Right forelimb (tissue), 1 donor: ENCODE data around the gene PPIP5K2.
"Not testable (repeated sequence)": the region's sequence is repeated elsewhere in the genome, so short reads cannot be mapped to it uniquely, and the experiment has no call there.

ENCODE experiments used
- DNase-seq: peaks from one replicate; pipeline ENCODE4 v3.0.0-alpha.2; 2018

The PPIP5K2 gene

DNA sequence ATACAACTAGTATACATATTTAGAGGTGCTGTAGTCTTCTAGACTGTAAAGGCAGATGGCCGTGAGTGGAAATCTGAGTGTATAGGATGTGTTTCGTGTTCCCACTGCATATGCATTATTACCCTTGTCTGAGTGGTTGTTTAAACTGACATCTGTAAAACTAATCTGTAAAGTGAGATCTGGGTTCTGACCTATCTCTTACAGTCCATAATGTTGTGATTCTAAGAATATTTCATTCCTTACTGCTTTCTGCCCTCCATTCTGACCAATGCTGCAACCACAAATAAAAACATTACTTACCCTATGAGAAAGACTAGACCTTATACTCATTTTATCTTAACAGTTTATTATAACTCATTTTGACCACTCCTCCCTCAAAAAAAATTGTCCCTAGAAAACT lies 90.9 kb downstream of the PPIP5K2 start:
- DNase-seq = no peak

DNA sequence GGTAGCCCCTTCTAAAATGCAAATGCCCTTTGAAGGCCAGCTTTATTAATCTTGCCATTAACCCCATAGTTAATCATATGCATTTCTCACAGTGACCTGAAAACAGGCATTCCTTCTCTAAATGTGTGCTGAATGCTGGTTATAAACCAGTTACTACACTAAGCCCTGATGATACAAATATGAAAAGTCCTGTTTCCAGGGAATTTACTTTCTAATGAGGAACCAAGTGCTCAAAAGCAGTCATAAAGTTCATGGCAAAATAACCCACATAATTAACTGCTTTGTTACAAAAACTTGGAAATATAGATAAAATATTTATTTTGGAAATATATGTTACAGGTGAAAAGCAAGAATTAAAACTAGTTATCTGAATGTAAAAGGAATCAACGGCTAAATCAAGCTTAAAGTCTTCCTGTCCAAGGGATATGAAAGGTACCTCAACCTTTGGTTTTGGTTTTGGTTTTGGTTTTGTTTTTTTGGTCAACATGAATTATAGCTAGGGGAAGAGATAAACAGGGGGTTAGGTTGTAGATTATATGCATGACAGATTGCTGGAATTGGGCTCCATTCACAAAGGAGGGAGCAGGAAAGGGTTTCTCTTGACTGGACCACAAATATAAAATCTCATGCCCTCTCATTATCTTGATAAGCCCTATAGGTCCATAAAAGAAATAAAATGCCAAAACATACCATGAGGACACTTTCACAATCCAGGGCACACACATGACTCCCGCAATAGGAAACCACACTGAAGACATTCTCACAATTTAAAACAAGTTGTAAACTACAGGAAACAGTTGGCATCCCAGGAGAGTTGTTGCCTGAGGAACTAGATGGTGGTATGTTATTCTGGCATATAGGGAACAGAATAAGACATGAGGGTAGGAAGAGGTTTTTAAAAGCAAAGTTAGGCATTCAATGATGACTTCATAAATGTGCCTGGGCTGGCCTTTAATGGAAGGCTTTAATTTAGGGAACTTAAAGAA lies 91.8 kb downstream of the PPIP5K2 start:
- no peak for DNase-seq

DNA sequence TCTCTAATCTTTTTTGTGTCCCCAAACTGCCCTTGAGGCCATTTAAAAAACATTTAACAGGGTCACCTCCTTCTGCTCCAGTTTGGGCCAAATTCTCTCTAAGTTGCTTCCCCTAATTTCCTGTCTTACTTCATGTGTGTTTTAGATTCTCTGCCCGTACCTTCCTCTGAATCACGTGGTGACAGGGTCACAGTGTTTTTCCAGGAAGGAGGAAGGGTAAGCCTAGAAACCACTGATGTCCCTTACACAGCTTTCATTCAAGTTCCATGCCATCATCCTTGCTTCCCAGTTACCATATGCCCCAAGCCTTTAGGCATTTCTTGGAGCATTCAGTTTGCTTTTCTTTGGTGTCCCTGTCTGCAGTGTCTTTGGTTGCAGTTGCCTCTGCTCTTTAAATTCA lies 96.0 kb downstream of the PPIP5K2 start:
- DNase-seq = no peak

DNA sequence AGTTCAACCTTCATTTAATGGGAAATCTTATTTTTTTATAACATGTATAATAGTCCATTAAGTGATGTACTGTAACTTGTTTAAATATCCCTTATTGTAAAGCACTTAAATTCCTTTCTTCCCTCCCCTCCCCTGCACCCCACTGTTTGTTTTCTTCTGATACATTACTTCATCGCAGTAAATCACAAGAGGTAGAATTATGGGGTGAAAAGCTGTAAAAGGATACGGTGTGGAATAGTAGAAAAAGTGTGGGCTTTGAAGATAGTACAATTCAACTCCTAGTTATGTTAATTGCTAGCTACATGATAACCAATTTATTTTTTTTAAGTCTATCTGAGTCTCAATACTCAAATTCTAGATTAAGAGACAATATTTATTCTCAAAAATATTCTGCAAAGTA lies 96.6 kb downstream of the PPIP5K2 start:
- DNase-seq = no peak

DNA sequence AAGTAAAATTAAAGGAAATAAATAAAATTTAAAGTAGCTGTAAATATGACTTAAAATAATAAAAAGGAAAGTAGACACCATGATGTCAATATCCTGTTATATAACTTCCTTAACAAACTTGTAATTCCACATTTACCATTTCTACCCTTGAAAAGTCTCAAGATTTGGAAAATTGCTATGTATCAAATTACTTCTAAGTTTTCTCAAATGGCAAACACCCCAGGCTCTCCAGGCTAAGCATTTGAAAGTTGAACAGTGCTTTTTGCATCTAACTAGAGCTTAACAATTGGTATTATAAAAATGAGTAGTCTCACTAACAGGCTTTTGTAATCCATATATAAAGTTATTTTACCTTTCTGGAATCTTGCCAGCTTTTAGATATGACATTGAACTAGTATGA lies 97.0 kb downstream of the PPIP5K2 start:
- no peak for DNase-seq

DNA sequence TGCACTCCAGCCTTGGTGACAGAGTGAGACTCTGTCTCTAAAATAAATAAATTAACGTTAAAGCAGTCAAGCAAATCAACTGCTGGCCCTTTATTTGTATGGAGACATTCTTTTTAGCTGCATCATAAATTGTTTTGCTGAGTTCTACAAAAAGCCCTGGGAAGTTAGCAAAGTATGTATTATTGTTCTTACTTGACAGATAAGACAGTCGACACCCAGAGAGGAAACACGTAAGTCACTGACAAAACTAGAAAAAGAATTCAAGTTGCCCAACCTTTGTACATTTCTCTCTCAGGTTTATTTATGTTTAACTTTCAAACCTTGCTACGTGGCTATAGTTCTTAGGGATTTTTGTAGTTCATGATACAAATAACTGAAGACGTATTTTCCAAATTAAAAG lies 98.1 kb downstream of the PPIP5K2 start:
- DNase-seq = no peak

DNA sequence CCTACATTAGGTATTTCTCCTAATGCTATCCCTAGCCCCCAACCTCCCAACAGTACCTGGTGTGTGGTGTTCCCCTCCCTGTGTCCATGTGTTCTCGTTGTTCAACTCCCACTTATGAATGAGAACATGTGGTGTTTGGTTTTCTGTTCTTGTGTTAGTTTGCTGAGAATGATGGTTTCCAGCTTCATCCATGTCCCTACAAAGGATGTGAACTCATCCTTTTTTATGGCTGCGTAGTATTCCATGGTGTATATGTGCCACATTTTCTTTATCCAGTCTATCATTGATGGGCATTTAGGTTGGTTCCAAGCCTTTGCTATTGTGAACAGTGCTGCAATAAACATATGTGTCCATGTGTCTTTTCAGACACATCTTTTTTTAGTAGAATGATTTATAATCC lies 99.0 kb downstream of the PPIP5K2 start:
- DNase-seq = not testable (repeated sequence)

DNA sequence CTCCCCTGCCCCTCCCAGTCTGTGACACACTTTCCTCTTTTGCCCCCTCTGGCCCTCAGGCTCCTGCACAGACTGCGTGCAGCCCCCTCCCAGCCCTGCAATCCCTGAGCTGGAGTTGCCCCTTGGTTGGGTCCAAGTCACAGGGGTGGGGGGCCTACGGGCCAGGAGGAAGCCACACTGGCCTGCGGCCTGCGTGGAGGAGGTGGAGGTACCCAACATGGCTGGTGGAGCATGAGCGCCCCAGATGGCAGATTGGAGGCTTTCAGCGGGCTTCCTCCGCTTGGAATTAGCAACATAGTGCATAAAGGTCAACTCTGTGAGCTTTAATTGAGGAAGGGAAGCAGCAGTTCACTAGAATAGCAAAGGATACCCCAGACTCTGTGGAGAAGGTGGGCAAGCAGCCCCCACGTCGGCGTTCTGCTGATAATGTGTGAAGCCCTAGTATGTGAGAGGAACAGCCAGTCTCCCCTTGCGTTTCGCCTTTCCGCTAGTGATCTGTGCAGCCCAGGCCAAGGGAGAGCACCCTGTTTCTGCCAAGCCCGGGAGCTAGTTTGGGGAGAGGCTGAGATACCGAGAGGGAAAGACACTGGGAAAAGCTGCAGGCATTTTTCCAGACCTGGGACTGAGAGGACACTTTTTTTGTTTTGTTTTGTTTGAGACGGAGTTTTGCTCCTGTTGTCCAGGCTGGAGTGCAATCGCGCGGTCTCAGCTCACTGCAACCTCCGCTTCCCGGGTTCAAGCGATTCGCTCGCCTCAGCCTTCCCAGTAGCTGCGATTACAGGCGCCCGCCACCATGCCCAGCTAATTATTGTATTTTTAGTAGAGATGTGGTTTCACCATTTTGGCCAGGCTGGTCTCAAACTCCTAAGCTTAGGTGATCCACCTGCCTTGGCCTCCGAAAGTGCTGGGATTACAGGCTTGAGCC lies 103.2 kb downstream of the PPIP5K2 start:
- DNase-seq = no peak

DNA sequence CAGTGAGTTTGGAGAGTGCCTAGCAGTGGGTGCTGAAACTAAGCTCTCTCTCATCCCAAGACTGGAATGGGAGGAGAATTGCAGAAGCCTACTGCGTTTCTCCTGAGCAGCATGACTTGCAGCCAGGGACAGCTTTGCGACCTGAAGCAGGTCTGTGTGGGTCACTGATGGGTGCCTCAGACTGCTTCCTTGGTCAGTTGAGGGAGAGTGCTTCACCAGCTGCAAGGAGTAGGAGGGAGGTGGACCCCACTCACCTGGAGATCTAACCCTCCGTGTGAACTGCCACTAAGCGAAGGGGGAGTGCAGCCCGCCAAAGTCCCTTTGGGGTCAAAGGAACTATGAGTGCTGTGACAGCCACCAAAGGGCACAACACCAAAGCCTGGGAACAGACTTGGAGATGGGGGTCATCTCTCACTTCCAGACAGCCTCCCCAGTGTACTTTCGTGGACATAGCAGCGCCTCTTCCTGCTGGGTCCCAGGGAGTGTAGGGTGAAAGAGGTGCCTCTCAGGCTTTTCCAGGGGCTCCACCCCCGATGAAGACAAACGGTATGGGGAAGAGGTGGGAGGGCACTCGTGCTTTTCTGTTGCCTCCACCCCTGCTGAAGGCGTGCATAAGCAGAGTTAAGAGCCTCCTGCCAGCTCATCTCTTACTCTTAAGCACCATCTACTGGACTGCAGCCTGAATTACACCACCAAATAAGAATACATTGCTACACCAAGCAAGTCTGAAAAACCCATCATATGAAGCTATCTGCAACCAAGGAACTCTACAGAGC lies 104.2 kb downstream of the PPIP5K2 start:
- DNase-seq = no peak

DNA sequence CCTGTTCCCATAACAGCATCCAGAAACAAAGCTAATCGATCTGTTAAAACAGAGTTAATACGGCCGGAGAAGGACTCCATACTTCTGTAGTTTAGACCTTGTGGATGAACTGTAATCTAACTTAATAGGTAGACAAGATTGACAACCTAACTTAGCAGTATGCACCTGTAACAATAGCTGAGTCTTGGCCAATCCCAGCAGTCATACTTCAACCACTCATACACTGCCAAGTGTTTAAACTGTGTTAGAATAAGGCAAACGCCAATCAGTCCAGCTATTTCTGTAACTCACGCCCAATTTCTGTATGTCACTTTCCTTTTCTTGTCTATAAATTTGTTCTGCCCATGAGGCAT lies 104.8 kb downstream of the PPIP5K2 start:
- no peak for DNase-seq

DNA sequence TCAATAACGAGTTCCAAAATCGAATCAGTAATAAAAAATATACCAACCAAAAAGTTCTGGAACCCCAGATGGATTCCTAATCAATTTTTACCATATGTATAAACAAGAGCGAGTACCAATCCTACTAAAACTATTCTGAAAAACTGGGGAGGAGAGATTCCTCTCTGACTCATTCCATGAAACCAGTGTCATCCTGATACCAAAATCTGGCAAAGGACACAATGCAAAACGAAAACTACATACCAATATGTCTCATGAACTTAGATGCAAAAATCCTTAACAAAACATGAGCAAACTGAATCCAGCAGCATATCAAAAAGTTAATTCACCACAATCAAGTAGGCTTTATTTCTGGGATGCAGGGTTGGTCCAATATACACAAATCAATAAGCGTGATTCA lies 108.0 kb downstream of the PPIP5K2 start:
- DNase-seq = no peak

DNA sequence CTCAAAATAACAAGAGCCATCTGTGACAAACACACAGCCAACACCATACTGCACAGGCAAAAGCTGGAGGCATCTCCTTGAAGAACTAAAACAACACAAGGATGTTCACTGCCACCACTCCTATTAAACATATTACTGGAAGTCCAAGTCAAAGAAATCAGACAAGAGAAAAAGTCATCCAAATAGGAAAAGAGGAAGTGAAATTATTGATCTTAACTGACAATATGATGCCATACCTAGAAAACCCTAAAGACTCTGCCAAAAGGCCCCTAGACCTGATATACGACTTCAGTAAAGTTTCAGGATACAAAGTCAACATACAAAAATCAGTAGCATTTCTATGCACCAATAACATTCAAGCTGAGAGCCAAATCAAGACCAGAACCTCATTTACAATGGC lies 108.5 kb downstream of the PPIP5K2 start:
- no peak for DNase-seq

DNA sequence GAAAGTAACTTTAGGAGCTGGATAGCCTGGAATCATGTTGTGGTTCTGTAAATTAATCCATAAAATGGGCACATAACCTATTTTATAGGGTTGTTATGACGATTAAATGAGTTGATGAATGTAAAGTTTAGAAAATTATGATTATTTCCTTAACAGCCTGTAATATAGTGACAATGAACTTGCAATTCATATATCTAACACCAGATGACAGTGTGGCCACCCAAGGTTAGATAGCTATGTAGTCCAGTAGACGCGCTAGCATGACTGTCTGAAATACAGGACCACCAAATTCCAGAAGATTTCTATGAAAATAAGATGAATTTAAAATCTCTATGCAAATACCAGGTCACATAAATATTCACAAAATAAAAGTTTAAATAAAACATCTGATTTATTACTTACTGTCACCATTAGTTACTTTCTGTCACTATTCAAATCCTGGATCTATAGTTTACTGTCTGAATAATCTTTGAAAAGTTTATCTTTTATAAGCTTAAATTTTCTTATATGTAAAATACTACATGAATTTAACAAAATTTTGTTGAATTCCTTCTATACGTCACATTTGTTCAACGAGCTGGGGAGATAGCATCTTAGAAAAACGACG lies 112.4 kb downstream of the PPIP5K2 start:
- no peak for DNase-seq

DNA sequence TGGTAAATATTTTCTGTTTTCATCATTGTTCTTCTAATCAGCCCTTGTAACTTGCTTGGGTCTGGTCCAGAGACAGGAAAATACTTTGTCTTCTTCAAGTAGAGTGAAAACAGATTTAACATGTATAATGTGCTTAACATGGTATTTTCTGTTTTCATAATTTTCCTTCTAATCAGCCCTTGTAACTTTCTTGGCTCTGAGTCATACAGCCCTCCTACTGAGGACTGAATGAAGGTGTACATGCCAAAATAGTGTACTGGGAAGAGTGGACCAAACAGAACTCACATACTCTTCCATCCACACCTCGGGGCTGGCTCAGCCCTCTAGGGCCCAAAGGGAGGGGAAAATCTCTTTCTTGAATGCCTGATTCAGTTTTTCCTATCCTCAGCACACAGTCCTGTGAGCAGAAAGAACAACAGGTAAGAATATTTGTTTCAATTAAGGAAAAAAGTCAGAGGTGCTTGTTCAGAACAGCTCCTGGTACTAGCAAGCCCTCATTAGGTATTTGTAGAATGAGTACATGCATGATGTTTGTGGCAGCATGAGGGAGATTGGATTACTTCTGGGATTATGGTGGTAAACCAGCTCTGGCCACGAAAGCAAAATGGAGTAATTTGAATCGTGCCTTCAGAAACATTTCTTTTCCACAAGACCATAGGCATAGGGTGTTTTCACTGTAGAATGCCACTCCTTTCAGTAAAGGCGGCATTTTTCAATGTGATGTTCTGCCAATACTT lies 114.3 kb downstream of the PPIP5K2 start:
- DNase-seq = no peak

DNA sequence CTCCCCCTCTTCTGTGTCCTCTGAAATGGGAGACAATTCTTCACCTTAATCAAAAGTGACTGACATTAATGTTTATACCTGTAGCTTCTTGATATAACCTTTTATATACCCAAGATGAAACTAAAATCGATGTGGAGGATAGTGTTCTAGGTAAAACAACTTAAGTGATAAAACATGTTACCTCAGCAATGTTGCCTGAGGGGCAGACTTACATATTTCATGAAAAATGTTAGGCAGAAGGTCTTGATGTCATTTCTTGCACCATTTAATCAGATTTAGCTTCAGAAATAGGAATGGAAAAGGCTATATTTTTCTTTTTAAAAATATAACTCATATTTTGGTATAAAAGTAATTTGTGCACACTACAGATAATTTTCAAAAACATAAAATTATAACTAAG lies 115.8 kb downstream of the PPIP5K2 start:
- DNase-seq = no peak

DNA sequence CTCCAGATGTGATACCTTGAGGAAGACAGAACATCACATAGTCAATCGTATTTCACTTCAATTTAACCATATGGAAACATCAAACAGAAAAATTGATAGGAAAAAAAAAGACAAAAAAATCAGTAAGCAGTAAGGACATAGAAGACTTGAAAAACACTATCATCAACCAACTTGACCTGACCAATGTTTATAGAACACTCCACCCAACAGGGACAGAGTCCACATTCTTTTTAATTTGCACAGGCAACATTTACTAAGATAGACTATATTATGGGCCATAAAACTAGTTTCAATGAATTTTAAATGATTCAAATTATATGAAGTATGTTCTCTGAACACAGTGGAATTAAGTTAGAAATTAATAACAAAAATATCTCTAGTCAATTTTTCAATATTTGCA lies 117.7 kb downstream of the PPIP5K2 start:
- DNase-seq = no peak

DNA sequence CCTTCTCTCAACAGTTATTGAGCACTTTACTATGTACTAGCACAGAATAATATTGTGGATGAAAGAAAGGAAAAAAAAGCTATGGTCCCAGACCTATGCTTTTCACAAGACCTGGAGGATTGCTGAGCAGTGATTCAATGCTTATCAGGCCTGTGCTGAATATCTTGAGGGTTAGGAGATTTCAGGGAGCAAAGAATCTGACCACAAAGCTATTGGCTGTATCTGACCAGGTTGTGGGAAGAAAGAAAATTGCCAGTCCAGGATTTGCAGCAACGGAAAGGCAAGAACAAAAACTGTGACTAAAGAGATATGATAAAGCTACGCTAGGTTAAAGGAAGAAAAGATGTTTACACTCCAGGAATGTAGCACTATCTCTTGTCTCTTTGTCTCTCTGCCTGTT lies 123.6 kb downstream of the PPIP5K2 start:
- DNase-seq = no peak

DNA sequence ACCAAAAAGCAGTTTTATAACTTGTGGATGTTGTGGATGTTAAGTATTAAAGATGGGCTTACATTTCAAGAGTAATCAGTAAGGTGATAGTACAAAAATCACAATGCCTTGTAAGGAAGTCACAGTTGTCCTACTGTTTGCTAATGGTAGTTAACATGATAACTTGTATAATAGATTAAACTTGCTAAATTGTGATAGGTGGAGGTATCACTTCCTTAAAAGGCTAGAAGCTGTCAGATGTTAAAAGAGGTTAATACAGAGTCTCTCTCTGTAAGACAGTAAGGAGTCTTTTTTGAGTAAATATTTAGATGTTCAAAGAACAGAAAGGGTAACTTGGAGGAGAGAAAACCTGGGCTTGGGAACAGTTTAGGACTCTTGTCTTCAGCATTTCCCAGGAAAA lies 124.3 kb downstream of the PPIP5K2 start:
- DNase-seq = no peak

DNA sequence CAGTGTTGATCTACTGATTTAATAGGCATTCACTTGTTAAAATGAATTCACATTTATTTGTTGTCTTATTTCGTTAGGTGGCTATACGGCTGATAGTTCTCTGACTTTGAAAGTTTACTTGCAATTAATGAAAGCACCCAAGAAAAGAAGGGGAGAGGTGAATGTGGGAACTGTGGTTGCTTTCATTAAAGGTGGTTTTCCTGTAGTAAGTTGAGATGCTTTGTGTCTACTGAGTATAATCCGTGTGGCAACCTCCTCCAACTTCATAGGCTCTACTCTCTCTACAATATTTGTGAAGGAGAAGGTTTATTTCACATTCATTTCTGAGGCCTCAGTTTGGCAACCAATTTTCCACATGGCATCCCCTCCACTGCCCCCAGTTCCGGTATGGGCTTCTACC lies 125.7 kb downstream of the PPIP5K2 start:
- DNase-seq = no peak

DNA sequence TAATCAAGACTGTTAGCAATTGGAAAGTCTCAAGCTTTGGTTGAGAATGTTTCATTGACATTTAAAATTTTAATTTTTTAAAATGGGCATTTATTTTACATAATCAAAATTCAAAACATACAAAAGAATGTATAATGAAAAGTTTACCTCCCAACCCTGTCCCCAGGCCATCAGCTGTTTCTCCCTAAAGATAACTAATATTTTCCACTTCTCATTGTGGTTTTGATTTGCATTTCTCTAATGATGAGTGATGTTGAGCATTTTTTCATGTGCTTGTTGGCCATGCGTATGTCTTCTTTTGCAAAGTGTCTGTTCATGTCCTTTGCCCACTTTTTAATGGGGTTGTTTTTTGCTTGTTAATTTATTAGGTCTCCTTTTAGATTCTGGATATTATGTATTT lies 127.0 kb downstream of the PPIP5K2 start:
- no peak for DNase-seq

DNA sequence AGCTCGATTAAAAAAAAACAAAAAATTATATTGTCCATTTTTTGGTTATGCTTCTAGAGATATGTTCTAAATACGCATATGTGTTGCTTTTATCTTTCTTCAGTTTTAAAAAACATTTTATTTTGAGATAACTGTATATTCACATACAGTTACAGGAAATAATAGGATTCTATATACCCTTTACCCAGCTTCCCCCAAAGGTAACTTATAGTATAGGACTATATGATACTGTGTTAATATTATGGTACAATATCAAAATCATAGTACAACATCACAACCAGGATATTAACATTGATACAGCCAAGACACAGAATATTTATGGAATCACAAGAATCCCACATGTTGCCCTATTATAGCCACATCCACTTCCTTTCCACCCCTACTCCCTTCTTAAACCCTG lies 129.0 kb downstream of the PPIP5K2 start:
- no peak for DNase-seq

DNA sequence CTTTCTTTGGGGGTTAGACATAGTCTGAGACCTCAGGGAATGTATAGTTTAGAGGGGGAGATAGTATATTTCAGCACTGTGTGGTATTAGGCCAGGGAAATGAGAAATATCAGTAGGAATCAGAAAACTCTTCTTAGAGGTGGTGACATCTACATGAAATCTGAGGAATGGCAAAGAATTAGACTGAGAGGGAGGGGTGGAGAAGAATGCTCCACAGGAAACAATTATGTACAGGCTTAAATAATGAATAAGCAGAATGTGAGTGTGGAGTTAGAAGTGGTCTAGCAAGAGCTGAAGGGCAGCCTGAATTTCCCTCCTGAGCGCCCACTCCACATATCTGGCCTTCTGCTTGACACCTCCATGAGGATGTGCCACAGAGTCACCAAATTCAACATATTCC lies 134.8 kb downstream of the PPIP5K2 start:
- no peak for DNase-seq
